Adrenal gland (tissue), 12 donors: ENCODE data around the gene TELO2. TPM values are rescaled to one million over a fixed set of nuclear protein-coding genes. Genes with fewer than 3 reads are reported as not detected.
"Not testable (repeated sequence)": the region's sequence is repeated elsewhere in the genome, so short reads cannot be mapped to it uniquely, and the experiment has no call there.

Source experiments
- DNase-seq, 7 donors: peaks; one replicate each; pipeline ENCODE4 v3.0.0-alpha.2; 2019 to 2020
- H3K27ac ChIP-seq, 5 donors: fragments of 200-600 bp; sonication (generic) in 4 of 5; 1 replicate in 3 of 5; 2 replicates in 2 of 5; pipeline versions ENCODE4 v1.5.1 to v1.8.0; 2016 to 2020; ENCODE audit warnings: mild to moderate bottlenecking in 1 of 5
- H3K27me3 ChIP-seq: fragments of 200-600 bp; 2 replicates; pipeline ENCODE4 v1.8.0; 2021
- H3K36me3 ChIP-seq, 2 donors: fragments of 200-600 bp; replicated peaks in 1 of 2; 1 replicate in 1 of 2; 2 replicates in 1 of 2; pipeline versions ENCODE4 v1.5.1 to v1.8.0; 2018 to 2022
- H3K4me1 ChIP-seq, 2 donors: fragments of 200-600 bp; replicated peaks in 1 of 2; 1 replicate in 1 of 2; 2 replicates in 1 of 2; pipeline versions ENCODE4 v1.5.1 to v1.8.0; 2018 to 2021
- H3K4me3 ChIP-seq, 4 donors: fragments of 200-600 bp; sonication (generic) in 3 of 4; one replicate each; pipeline ENCODE4 v1.5.1; 2016 to 2018
- H3K9me3 ChIP-seq, 3 donors: fragments of 200-600 bp; sonication (generic) in 1 of 3; replicated peaks in 1 of 3; 1 replicate in 2 of 3; 2 replicates in 1 of 3; pipeline versions ENCODE4 v1.5.1 to v1.8.0; 2016 to 2021
- CTCF ChIP-seq, 6 experiments: fragments of 450-650 bp in 4 of 6; fragments of 200-600 bp in 2 of 6; sonication (generic) in 1 of 6; IDR thresholded peaks; 1 replicate in 5 of 6; 2 replicates in 1 of 6; pipeline versions ENCODE4 v1.5.1 to v1.8.0; 2016 to 2021; ENCODE audit warnings: antibody characterized with exemption in 6 of 6, mild to moderate bottlenecking in 2 of 6, moderate library complexity in 1 of 6
- POLR2A ChIP-seq, 2 donors: fragments of 450-650 bp; IDR thresholded peaks; one replicate each; pipeline ENCODE4 v1.6.1; 2017; ENCODE audit warnings: antibody characterized with exemption in 2 of 2, mild to moderate bottlenecking in 2 of 2, moderate library complexity in 1 of 2
- WGBS, 4 donors: extraction: QIAGEN DNeasy Blood & Tissue Kit in 2 of 4; methylation state at CpG; one replicate each; pipeline versions ENCODE4 v1.1.5 to v1.1.7; 2013 to 2017; 5-methylcytosine and 5-hydroxymethylcytosine counted together
- intact Hi-C, 2 donors: fragments of 100-400 bp; cut with DNase I; formaldehyde crosslinking; loops; one replicate each; pipeline versions ENCODE4 v1.14.1 to v1.15.0; 2022 to 2023
- polyA plus RNA-seq, 3 donors: library from polyadenylated mRNA; stranded (reverse); fragments of 200-250 nt in 2 of 3; fragments of 350-450 nt in 1 of 3; fragmentation: Illumina TruSeq in 1 of 3; extraction: RNeasy Lipid Tissue Mini Kit (QIAGEN cat#74804) in 1 of 3; gene quantifications; one replicate each; pipeline ENCODE4 v1.2.3, GENCODE V29; 2013 to 2014
- total RNA-seq, 9 donors: library from RNA; depleted of rRNA in 4 of 9; stranded (reverse); fragments of >200 nt in 4 of 9; fragments of 120-200 nt in 1 of 9; fragmentation: NEBNext Ultra II Directional in 1 of 9; extraction: Animal tissue kit (Norgen Biotek cat#: 25700) in 1 of 9; gene quantifications; one replicate each; pipeline versions ENCODE4 v1.1.0 to v1.2.4, GENCODE V29; 2013 to 2023
- donor health status: healthy with polysubstance abuse.
- donor health status: Bipolar disorder and iron deficiency.
- donor health status: DM: yes; HTN: yes; CAD: no.
- donor health status: DM: no; HTN: no; CAD: no.
- donor health status: DM: no; HTN: no; CAD: no.
- donor health status: DM: yes; HTN: yes; CAD: no.

The TELO2 gene
- total and polyA plus RNA-seq, 12 donors, result 1.3 to 173 (median 23.7) TPM

- H3K9me3 ChIP-seq, result no peaks in the 10 kb centered on the region
- TF ChIP-seq POLR2A (IDR thresholded peaks at IDR 0.05), result no peak
- no peak for TF ChIP-seq CTCF (IDR thresholded peaks at IDR 0.05)
- peak in 1 of 7 donors; percentile 18 for DNase-seq
- H3K27ac ChIP-seq, result peak overlapping the region; percentile 35 to 97 (median 90)
- peak overlapping the region in 3 of 4 donors; percentile 16 to 99 (median 77) for H3K4me3 ChIP-seq
- intact Hi-C loops, result no loop called here
- no peaks in the 10 kb centered on the region for H3K27me3 ChIP-seq
- WGBS, 4 donors, result 59 to 71% (median 63%) methylated on average over 15 of the region's 15 CpGs
- peaks cover 23 to 42% of the 10 kb centered on the region in 2 donors for H3K4me1 ChIP-seq
- no peaks in the 10 kb centered on the region for H3K36me3 ChIP-seq
Observed at GRCh38 chr16:1475552-1476114, 17.5 kb upstream of the TELO2 start.

- intact Hi-C loops, result no loop called here
- H3K9me3 ChIP-seq, result no peaks in the 10 kb centered on the region
- no peak overlapping the region for H3K27ac ChIP-seq
- no peaks in the 10 kb centered on the region for H3K27me3 ChIP-seq
- TF ChIP-seq CTCF (IDR thresholded peaks at IDR 0.05), result no peak
- no peak for TF ChIP-seq POLR2A (IDR thresholded peaks at IDR 0.05)
- H3K4me3 ChIP-seq, result no peak overlapping the region
- H3K4me1 ChIP-seq, result peaks cover 23 to 28% of the 10 kb centered on the region in 2 donors
- WGBS, 4 donors, result 90 to 99% (median 93%) methylated on average over 9 to 10 of the region's 10 CpGs
- no peaks in the 10 kb centered on the region for H3K36me3 ChIP-seq
- DNase-seq, result no peak
Observed at GRCh38 chr16:1477033-1477432, 16.1 kb upstream of the TELO2 start.

GRCh38 chr16:1478937-1479336, 14.2 kb upstream of the TELO2 start:
- 90 to 93% (median 92%) methylated on average over 9 of the region's 9 CpGs for WGBS, 4 donors
- H3K27me3 ChIP-seq, intact Hi-C loops, DNase-seq, H3K27ac ChIP-seq, H3K36me3 ChIP-seq, H3K4me3 ChIP-seq, H3K9me3 ChIP-seq: not testable (repeated sequence)
- H3K4me1 ChIP-seq, result peaks cover 10 to 12% of the 10 kb centered on the region in 2 donors

GRCh38 chr16:1481906-1482835, 11.0 kb upstream of the TELO2 start:
- intact Hi-C loops, result no loop called here
- Histone ChIP-seq H3K4me3 (no peak overlapping the region), H3K9me3 (no peaks in the 10 kb centered on the region), H3K4me1 (no peaks in the 10 kb centered on the region), H3K36me3 (no peaks in the 10 kb centered on the region), H3K27ac (no peak overlapping the region), H3K27me3 (no peaks in the 10 kb centered on the region)
- WGBS, 4 donors, result 60 to 84% (median 78%) methylated on average over 14 to 28 of the region's 28 CpGs
- peak in 2 of 7 donors; percentile 24 to 72 for DNase-seq
- TF ChIP-seq CTCF (IDR thresholded peaks at IDR 0.05) (no peak), POLR2A (IDR thresholded peaks at IDR 0.05) (no peak)
